Small intestine (tissue), 16 donors: ENCODE results near the gene WDTC1. TPM values are rescaled to one million over a fixed set of nuclear protein-coding genes. Genes with fewer than 3 reads are reported as not detected.
A peak's percentile ranks its signal among the peaks of the same experiment; 100 is the strongest.
"Not testable (repeated sequence)": the region's sequence is repeated elsewhere in the genome, so short reads cannot be mapped to it uniquely, and the experiment has no call there.

Experiments
- DNase-seq, 2 donors: peaks; one replicate each; pipeline versions ENCODE4 v3.0.0 to v3.0.0-alpha.2; 2013
- FAIRE-seq: peaks from 2 replicates; lab custom pipeline; 2012; peaks lifted over from hg19 to GRCh38; lab: Jason Lieb, UNC
- H3K27ac ChIP-seq, 3 donors: one replicate each; pipeline ENCODE4 v1.5.1; 2013; ENCODE audit warnings: low read length in 2 of 3, mild to moderate bottlenecking in 2 of 3, control low read depth in 1 of 3, inconsistent platforms in 1 of 3, low read depth in 1 of 3, moderate library complexity in 1 of 3
- H3K27me3 ChIP-seq, 3 donors: one replicate each; pipeline ENCODE4 v1.6.1; 2013; ENCODE audit warnings: low read length in 3 of 3, inconsistent platforms in 1 of 3; ENCODE audit not compliant: control insufficient read depth in 3 of 3, insufficient read depth in 3 of 3
- H3K36me3 ChIP-seq, 3 donors: one replicate each; pipeline ENCODE4 v1.6.1; 2013; ENCODE audit warnings: low read length in 3 of 3, inconsistent platforms in 1 of 3, low read depth in 1 of 3, mild to moderate bottlenecking in 1 of 3, moderate library complexity in 1 of 3; ENCODE audit not compliant: control insufficient read depth in 3 of 3, insufficient read depth in 2 of 3
- H3K4me1 ChIP-seq, 3 donors: one replicate each; pipeline ENCODE4 v1.6.1; 2013; ENCODE audit warnings: low read length in 2 of 3, inconsistent platforms in 1 of 3, low read depth in 1 of 3, mild to moderate bottlenecking in 1 of 3, moderate library complexity in 1 of 3; ENCODE audit not compliant: control insufficient read depth in 3 of 3, insufficient read depth in 2 of 3
- H3K4me3 ChIP-seq, 3 donors: one replicate each; pipeline ENCODE4 v1.5.1; 2013; ENCODE audit warnings: low read length in 3 of 3, control low read depth in 1 of 3, inconsistent platforms in 1 of 3, low read depth in 1 of 3, mild to moderate bottlenecking in 1 of 3, moderate library complexity in 1 of 3
- H3K9me3 ChIP-seq, 2 donors: one replicate each; pipeline ENCODE4 v1.6.1; 2013; ENCODE audit warnings: low read depth in 1 of 2, low read length in 1 of 2; ENCODE audit not compliant: control insufficient read depth in 2 of 2, insufficient read depth in 1 of 2
- WGBS, 3 donors: extraction: QIAGEN DNeasy Blood & Tissue Kit; methylation state at CpG; one replicate each; pipeline ENCODE4 v1.1.7; 2013; 5-methylcytosine and 5-hydroxymethylcytosine counted together
- long read RNA-seq, 10 donors: transcript quantifications; one replicate each; lab custom pipeline, GENCODE V29; 2026
- polyA plus RNA-seq, 4 donors: library from polyadenylated mRNA; stranded (reverse) in 3 of 4; unstranded in 1 of 4; fragments of 200-250 nt in 3 of 4; fragments of 120-200 nt in 1 of 4; gene quantifications; one replicate each; pipeline versions ENCODE4 v1.2.1 to v1.2.3, GENCODE V29; 2013
- donor health status: healthy with polysubstance abuse.
- donor health status: control.
- donor health status: control.
- donor health status: Bipolar disorder and iron deficiency.
- donor health status: healthy.

Gene WDTC1, protein sequence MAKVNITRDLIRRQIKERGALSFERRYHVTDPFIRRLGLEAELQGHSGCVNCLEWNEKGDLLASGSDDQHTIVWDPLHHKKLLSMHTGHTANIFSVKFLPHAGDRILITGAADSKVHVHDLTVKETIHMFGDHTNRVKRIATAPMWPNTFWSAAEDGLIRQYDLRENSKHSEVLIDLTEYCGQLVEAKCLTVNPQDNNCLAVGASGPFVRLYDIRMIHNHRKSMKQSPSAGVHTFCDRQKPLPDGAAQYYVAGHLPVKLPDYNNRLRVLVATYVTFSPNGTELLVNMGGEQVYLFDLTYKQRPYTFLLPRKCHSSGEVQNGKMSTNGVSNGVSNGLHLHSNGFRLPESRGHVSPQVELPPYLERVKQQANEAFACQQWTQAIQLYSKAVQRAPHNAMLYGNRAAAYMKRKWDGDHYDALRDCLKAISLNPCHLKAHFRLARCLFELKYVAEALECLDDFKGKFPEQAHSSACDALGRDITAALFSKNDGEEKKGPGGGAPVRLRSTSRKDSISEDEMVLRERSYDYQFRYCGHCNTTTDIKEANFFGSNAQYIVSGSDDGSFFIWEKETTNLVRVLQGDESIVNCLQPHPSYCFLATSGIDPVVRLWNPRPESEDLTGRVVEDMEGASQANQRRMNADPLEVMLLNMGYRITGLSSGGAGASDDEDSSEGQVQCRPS
- polyA plus RNA-seq: 10 to 100 TPM; 14.6 to 32.9 (median 18.0) TPM
- long read RNA-seq, donor 1: 0 reads
- long read RNA-seq, donor 2, full-length matches to known transcripts: 1 of 1 reads
- long read RNA-seq, donor 2, partial matches to known transcripts: 0 of 1 reads
- long read RNA-seq, donor 2, other reads (novel, unspliced or antisense): 0 of 1 reads
- long read RNA-seq, donor 3: 0 reads
- long read RNA-seq, donor 4: 0 reads
- long read RNA-seq, donor 5, partial matches to known transcripts: 13 of 13 reads
- long read RNA-seq, donor 5, other reads (novel, unspliced or antisense): 0 of 13 reads
- long read RNA-seq, donor 6, full-length matches to known transcripts: 1 of 1 reads
- long read RNA-seq, donor 6, partial matches to known transcripts: 0 of 1 reads
- long read RNA-seq, donor 6, other reads (novel, unspliced or antisense): 0 of 1 reads
- long read RNA-seq, donor 7: 0 reads
- long read RNA-seq, donor 8: 0 reads
- long read RNA-seq, donor 9, full-length matches to known transcripts: 1 of 1 reads
- long read RNA-seq, donor 9, partial matches to known transcripts: 0 of 1 reads
- long read RNA-seq, donor 9, other reads (novel, unspliced or antisense): 0 of 1 reads
- long read RNA-seq, donor 10, full-length matches to known transcripts: 2 of 2 reads
- long read RNA-seq, donor 10, partial matches to known transcripts: 0 of 2 reads
- long read RNA-seq, donor 10, other reads (novel, unspliced or antisense): 0 of 2 reads

DNA sequence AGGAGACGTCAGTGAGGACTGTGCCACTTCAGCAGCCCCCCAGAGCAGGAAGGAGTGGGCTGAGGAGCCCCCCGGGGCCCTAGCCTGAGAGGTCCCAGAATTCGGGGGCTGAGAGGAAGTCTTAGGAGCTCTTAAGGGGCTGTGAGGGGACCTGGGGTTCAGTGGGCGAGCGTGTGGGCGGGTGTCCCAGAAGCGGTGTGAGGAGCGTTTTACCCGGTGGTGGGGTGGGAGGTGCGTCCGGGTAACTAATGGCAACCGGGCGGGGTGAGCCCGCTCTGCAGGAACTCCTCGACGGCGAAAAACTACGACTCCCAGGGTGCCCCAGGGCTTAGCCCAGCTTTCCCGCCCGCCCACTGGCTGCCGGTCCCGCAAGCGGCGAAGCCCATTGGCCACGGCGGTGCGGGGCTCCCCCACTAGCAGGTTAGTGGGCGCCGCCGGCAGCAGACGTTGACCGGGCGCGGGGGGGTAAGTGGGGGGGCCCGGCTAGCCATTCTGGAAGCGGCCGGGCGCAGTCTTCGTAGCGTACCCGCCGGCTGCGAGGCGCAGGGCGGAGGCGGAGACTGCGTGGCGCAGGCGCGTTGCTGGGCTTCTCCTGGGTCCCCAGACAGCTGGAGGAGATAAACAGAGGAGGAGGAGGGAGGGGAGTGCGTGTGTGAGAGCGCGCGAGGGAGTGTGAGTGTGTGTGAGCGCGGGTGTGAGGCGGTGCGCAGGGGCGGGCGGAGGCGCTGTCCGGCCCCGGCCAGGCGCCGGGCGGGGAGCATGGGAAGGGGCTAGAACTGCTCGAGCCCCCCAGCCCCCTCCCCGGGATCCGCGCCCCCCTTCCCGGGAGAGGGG lies at the start of gene WDTC1:
Gene WDTC1, plus strand, starts transcription at position 584 of the 834 bp plus-strand sequence. CDS start 26,423 bp downstream, outside the sequence.
- WGBS, 3 donors: 1 to 4% (median 1%) methylated on average over 20 to 71 of the region's 71 CpGs
- H3K27me3 ChIP-seq: no peaks in the 10 kb centered on the region
- FAIRE-seq (no peak), DNase-seq (peak; percentile 97 to 99)
- peaks cover 0 to 14% (median 5%) of the 10 kb centered on the region in 3 donors for H3K4me1 ChIP-seq
- no peaks in the 10 kb centered on the region for H3K36me3 ChIP-seq
- H3K9me3 ChIP-seq: no peaks in the 10 kb centered on the region
- peak within 1 kb of the TSS in 2 of 3 donors; percentile 44 to 62 for H3K27ac ChIP-seq
- H3K4me3 ChIP-seq: peak within 1 kb of the TSS; percentile 67 to 99 (median 98)

DNA sequence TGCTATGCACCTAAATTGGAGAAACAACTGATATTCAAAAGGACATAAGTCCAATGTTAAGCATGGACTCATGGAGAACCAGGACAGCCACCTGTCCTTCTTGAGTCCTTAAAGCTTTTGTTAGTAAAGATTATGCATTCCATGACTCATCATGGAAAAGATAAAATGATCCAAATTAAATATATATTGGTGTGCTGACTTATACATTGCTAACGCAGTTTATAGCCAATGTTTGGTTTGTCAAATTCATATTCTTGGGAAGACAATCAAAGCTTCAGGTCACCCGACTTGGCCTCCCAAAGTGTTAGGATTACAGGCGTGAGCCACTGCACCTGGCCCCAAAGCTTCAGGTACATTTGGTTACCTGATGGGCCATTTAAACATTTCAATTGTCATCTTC lies 49.8 kb upstream of the WDTC1 start:
- 65 to 85% (median 79%) methylated on average over 3 of the region's 3 CpGs for WGBS, 3 donors
- not testable (repeated sequence) for H3K27me3 ChIP-seq, H3K4me3 ChIP-seq, DNase-seq, H3K27ac ChIP-seq, H3K4me1 ChIP-seq, H3K36me3 ChIP-seq, FAIRE-seq
- peaks cover 0 to 26% of the 10 kb centered on the region in 2 donors for H3K9me3 ChIP-seq

DNA sequence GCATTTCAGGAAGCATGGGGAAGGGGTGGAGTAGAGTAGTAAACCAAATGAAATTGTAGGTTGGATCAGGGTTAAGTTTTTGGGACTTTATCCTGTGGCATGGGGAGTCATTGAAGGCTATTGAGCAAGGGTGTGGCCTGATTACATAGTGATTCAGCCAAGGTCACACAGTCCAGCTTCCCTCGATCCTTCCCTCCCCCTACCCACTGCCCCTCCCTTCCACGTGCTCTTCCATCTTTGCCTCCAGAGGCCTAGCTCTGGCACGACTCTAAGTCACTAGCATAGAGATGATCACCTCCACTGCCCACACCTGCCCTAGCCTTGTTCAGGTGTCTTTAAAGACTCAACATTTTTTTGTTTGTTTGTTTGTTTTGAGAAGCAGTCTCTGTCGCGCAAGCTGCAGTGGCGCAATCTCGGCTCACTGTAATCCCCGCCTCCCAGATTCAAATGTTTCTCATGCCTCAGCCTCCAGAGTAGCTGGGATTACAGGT lies 42.3 kb upstream of the WDTC1 start:
- no peaks in the 10 kb centered on the region for H3K36me3 ChIP-seq
- WGBS, 3 donors: 27 to 55% (median 47%) methylated on average over 8 of the region's 8 CpGs
- H3K27ac ChIP-seq: peak overlapping the region; percentile 65 to 98 (median 90)
- no peak overlapping the region for H3K4me3 ChIP-seq
- peaks cover 0 to 11% (median 6%) of the 10 kb centered on the region in 3 donors for H3K4me1 ChIP-seq
- no peak for FAIRE-seq
- no peaks in the 10 kb centered on the region for H3K27me3 ChIP-seq
- peak; percentile 87 to 97 for DNase-seq
- no peaks in the 10 kb centered on the region for H3K9me3 ChIP-seq

DNA sequence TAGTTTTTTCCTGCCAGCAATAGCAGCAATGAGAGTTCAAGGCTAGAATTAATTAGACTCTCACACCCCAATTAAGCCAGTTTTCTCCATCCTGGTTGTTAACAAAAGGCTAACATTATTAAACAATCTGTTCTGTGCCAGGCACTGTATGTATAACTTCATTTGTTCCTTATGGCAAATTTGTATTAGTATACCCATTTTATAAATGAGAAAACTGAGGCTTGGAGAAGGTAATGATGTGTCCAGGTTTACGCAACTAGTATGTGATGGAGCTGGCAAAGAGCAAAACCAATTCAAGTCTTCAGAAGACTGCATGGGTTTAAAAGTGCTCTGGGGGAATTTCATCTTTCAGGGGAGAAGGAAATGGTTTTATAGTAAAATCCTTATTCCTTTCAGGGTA lies 41.2 kb upstream of the WDTC1 start:
- H3K36me3 ChIP-seq: no peaks in the 10 kb centered on the region
- H3K4me3 ChIP-seq: no peak overlapping the region
- H3K4me1 ChIP-seq: peaks cover 0 to 11% (median 6%) of the 10 kb centered on the region in 3 donors
- no peaks in the 10 kb centered on the region for H3K27me3 ChIP-seq
- FAIRE-seq (no peak), DNase-seq (no peak)
- H3K27ac ChIP-seq: peak overlapping the region in 2 of 3 donors; percentile 90 to 98
- H3K9me3 ChIP-seq: no peaks in the 10 kb centered on the region
- 96 to 98% (median 97%) methylated on average over 1 of the region's 1 CpG for WGBS, 3 donors

DNA sequence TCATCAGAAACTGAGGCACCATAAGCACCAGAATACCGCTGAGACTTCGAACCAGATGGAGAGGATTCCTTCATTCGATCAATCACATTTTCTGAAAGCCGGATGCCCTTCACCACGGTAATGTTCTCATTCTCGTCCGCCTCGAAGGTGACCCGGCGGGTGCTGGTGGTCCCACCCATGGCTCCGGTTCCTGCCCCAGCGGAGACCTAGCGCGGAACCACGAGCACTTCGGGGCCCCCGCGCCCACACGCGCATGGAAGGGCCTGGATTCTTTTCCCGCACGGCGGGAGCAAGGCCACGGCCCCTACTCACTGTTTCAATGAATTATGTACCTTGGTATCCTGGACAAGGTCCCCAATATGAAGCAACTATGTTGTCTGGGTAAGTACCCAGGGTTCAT lies 33.1 kb upstream of the WDTC1 start:
- no peak for FAIRE-seq
- Histone ChIP-seq H3K27ac (no peak overlapping the region), H3K27me3 (peaks cover 0 to 2% (median 0%) of the 10 kb centered on the region in 3 donors), H3K36me3 (no peaks in the 10 kb centered on the region), H3K4me1 (no peaks in the 10 kb centered on the region), H3K4me3 (no peak overlapping the region), H3K9me3 (no peaks in the 10 kb centered on the region)
- no peak for DNase-seq
- WGBS, 3 donors: 94 to 95% (median 95%) methylated on average over 24 of the region's 24 CpGs

DNA sequence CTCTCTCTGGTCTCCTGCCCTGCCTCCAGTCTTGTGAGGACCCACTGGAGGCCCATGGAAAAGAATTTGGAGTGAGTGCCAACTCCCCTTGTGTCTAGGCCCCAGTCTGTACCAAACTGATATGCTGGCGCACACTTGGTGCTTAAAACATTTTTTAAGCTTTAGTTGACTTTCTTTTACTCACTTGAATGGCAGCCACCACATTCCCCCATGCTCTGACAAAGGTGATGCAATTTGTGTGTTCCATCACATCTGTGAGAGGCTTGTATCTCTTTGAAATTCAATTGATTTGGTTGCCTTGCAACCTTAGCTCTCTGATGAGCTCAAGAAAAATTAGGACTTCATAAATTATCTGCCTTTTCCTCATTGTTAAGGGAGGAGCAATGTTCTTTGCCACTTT lies 30.5 kb upstream of the WDTC1 start:
- H3K9me3 ChIP-seq: no peaks in the 10 kb centered on the region
- DNase-seq (no peak), FAIRE-seq (no peak)
- no peak overlapping the region for H3K27ac ChIP-seq
- H3K27me3 ChIP-seq: peaks cover 0 to 2% (median 0%) of the 10 kb centered on the region in 3 donors
- 92 to 100% (median 96%) methylated on average over 1 of the region's 1 CpG for WGBS, 3 donors
- H3K36me3 ChIP-seq: no peaks in the 10 kb centered on the region
- H3K4me1 ChIP-seq: no peaks in the 10 kb centered on the region
- no peak overlapping the region for H3K4me3 ChIP-seq

DNA sequence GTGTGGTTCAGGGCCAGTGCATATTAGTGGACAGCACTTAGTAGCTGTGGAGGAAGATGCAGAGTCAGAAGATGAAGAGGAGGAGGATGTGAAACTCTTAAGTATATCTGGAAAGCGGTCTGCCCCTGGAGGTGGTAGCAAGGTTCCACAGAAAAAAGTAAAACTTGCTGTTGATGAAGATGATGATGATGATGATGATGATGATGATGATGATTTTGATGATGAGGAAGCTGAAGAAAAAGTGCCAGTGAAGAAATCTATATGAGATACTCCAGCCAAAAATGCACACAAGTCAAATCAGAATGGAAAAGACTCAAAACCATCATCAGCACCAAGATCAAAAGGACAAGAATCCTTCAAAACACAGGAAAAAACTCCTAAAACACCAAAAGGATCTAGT lies 27.2 kb upstream of the WDTC1 start:
- H3K4me1 ChIP-seq, H3K27me3 ChIP-seq, H3K27ac ChIP-seq, H3K36me3 ChIP-seq, H3K4me3 ChIP-seq, DNase-seq, H3K9me3 ChIP-seq, FAIRE-seq: not testable (repeated sequence)
- WGBS, 3 donors: 78 to 93% (median 82%) methylated on average over 1 of the region's 1 CpG
